Measurements from ENCODE around the gene STXBP2. TPM values are rescaled to one million over a fixed set of nuclear protein-coding genes. Genes with fewer than 3 reads are reported as not detected.

Gene STXBP2
- polyA plus RNA-seq, 4 donors = 95.2 to 271 (median 181) TPM

GRCh38 chr19:7676376-7676775, 39.5 kb downstream of the STXBP2 start:
- H3K9me3 ChIP-seq (ENCODE audit: control insufficient read depth in 2 of 2, insufficient read depth in 1 of 2, low read depth in 1 of 2, low read length in 1 of 2) = peaks cover 0 to 7% of the 10 kb centered on the region in 2 donors
- no peak overlapping the region for H3K4me3 ChIP-seq (ENCODE audit: low read depth in 1 of 3, low read length in 3 of 3)
- FAIRE-seq = no peak
- peaks cover 0 to 4% (median 0%) of the 10 kb centered on the region in 3 donors for H3K4me1 ChIP-seq (ENCODE audit: control insufficient read depth in 3 of 3, insufficient read depth in 2 of 3, low read depth in 1 of 3, low read length in 2 of 3)
- H3K27me3 ChIP-seq (ENCODE audit: control insufficient read depth in 3 of 3, insufficient read depth in 3 of 3, low read length in 3 of 3) = peaks cover 3 to 26% (median 6%) of the 10 kb centered on the region in 3 donors
- WGBS, 3 donors = 27 to 40% (median 28%) methylated on average over 7 of the region's 7 CpGs
- no peak for DNase-seq
- no peaks in the 10 kb centered on the region for H3K36me3 ChIP-seq (ENCODE audit: control insufficient read depth in 3 of 3, insufficient read depth in 2 of 3, low read depth in 1 of 3, low read length in 3 of 3)
- H3K27ac ChIP-seq (ENCODE audit: low read depth in 1 of 3, low read length in 2 of 3) = no peak overlapping the region

GRCh38 chr19:7676854-7677253, 39.9 kb downstream of the STXBP2 start, which contains the start of gene MCEMP1:
MCEMP1 (plus strand) TSS chr19:7677090; CDS start chr19:7677121, 31 bp downstream.
- 35 to 59% (median 43%) methylated on average over 10 of the region's 10 CpGs for WGBS, 3 donors
- H3K9me3 ChIP-seq (ENCODE audit: control insufficient read depth in 2 of 2, insufficient read depth in 1 of 2, low read depth in 1 of 2, low read length in 1 of 2) = peaks cover 0 to 7% of the 10 kb centered on the region in 2 donors
- FAIRE-seq (no peak), DNase-seq (no peak)
- H3K4me3 ChIP-seq (ENCODE audit: low read depth in 1 of 3, low read length in 3 of 3) = no peak within 1 kb of the TSS
- peaks cover 2 to 25% (median 4%) of the 10 kb centered on the region in 3 donors for H3K27me3 ChIP-seq (ENCODE audit: control insufficient read depth in 3 of 3, insufficient read depth in 3 of 3, low read length in 3 of 3)
- H3K4me1 ChIP-seq (ENCODE audit: control insufficient read depth in 3 of 3, insufficient read depth in 2 of 3, low read depth in 1 of 3, low read length in 2 of 3) = peaks cover 0 to 4% (median 0%) of the 10 kb centered on the region in 3 donors
- no peak within 1 kb of the TSS for H3K27ac ChIP-seq (ENCODE audit: low read depth in 1 of 3, low read length in 2 of 3)
- no peaks in the 10 kb centered on the region for H3K36me3 ChIP-seq (ENCODE audit: control insufficient read depth in 3 of 3, insufficient read depth in 2 of 3, low read depth in 1 of 3, low read length in 3 of 3)

- DNase-seq (no peak), FAIRE-seq (no peak)
- Histone ChIP-seq H3K27ac (ENCODE audit: low read depth in 1 of 3, low read length in 2 of 3) (no peak overlapping the region), H3K4me1 (ENCODE audit: control insufficient read depth in 3 of 3, insufficient read depth in 2 of 3, low read depth in 1 of 3, low read length in 2 of 3) (peaks cover 0 to 4% (median 0%) of the 10 kb centered on the region in 3 donors), H3K27me3 (ENCODE audit: control insufficient read depth in 3 of 3, insufficient read depth in 3 of 3, low read length in 3 of 3) (peaks cover 0 to 20% (median 2%) of the 10 kb centered on the region in 3 donors), H3K9me3 (ENCODE audit: control insufficient read depth in 2 of 2, insufficient read depth in 1 of 2, low read depth in 1 of 2, low read length in 1 of 2) (peaks cover 0 to 7% of the 10 kb centered on the region in 2 donors), H3K36me3 (ENCODE audit: control insufficient read depth in 3 of 3, insufficient read depth in 2 of 3, low read depth in 1 of 3, low read length in 3 of 3) (peaks cover 0 to 6% (median 3%) of the 10 kb centered on the region in 3 donors), H3K4me3 (ENCODE audit: low read depth in 1 of 3, low read length in 3 of 3) (no peak overlapping the region)
- 47 to 49% (median 48%) methylated on average over 12 of the region's 12 CpGs for WGBS, 3 donors
Measured at GRCh38 chr19:7677669-7678311, 40.9 kb downstream of the STXBP2 start.

DNA sequence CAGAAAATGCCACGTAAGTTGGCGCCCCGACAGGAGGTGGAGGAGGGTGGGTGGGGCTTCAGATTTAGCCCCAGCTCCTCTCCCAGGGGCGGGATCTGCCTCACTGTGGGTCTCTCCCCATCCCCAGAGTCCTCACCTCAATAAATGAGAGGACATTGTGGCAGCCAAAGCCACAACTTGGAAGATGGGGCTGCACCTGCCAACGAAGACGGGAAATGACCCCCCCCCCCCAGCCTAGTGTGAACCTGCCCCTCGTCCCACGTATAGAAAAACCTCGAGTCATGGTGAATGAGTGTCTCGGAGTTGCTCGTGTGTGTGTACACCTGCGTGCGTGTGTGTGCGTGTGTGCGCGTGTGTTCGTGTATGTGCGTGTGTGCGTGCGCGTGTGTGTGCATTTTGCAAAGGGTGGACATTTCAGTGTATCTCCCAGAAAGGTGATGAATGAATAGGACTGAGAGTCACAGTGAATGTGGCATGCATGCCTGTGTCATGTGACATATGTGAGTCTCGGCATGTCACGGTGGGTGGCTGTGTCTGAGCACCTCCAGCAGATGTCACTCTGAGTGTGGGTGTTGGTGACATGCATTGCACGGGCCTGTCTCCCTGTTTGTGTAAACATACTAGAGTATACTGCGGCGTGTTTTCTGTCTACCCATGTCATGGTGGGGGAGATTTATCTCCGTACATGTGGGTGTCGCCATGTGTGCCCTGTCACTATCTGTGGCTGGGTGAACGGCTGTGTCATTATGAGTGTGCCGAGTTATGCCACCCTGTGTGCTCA, 42.3 kb downstream of the STXBP2 start:
- no peak for FAIRE-seq
- Histone ChIP-seq H3K27ac (ENCODE audit: low read depth in 1 of 3, low read length in 2 of 3) (no peak overlapping the region), H3K36me3 (ENCODE audit: control insufficient read depth in 3 of 3, insufficient read depth in 2 of 3, low read depth in 1 of 3, low read length in 3 of 3) (peaks cover 0 to 18% (median 3%) of the 10 kb centered on the region in 3 donors), H3K27me3 (ENCODE audit: control insufficient read depth in 3 of 3, insufficient read depth in 3 of 3, low read length in 3 of 3) (peaks cover 0 to 15% (median 0%) of the 10 kb centered on the region in 3 donors), H3K9me3 (ENCODE audit: control insufficient read depth in 2 of 2, insufficient read depth in 1 of 2, low read depth in 1 of 2, low read length in 1 of 2) (peaks cover 0 to 2% of the 10 kb centered on the region in 2 donors), H3K4me1 (ENCODE audit: control insufficient read depth in 3 of 3, insufficient read depth in 2 of 3, low read depth in 1 of 3, low read length in 2 of 3) (peaks cover 0 to 4% (median 0%) of the 10 kb centered on the region in 3 donors), H3K4me3 (ENCODE audit: low read depth in 1 of 3, low read length in 3 of 3) (no peak overlapping the region)
- DNase-seq = peak; percentile 27 to 36
- WGBS, 3 donors = 31 to 47% (median 31%) methylated on average over 30 of the region's 30 CpGs

DNA sequence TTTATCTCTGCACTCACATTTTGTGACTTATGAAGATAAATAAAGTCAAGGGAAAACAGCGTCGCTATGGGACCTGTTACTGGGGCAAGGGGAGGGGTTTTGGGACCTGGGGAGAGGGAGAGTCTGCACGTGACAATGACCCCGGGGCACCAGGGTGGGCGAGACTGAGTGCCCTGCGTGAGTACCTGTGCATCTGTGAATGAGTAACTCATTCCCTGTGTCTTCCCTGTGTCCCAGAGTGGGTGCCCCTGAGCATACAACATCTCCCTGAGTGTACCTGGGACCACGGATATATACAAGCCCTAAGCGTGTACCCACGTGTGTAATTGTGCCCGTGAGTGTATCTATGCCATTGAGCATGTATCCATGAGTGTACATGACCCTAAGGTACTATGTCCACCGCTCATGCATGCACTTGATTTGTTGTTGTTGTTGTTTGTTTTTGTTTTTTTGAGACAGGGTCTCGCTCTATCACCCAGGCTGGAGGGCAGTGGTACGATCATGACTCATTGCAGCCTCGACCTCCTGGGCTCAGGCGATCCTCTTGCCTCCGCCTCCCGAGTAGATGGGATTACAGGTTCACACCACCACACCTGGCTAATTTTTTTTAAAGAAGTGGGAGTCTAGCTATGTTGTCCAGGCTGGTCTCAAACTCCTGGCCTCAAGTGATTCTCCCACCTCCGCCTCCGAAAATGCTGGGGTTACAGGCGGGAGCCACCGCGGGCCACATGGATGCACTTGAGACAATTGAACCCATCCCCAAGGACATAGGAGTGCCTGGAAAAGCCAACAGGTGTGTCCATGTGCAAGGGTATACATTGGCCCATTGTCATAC, 43.1 kb downstream of the STXBP2 start:
- no peak for FAIRE-seq

DNA sequence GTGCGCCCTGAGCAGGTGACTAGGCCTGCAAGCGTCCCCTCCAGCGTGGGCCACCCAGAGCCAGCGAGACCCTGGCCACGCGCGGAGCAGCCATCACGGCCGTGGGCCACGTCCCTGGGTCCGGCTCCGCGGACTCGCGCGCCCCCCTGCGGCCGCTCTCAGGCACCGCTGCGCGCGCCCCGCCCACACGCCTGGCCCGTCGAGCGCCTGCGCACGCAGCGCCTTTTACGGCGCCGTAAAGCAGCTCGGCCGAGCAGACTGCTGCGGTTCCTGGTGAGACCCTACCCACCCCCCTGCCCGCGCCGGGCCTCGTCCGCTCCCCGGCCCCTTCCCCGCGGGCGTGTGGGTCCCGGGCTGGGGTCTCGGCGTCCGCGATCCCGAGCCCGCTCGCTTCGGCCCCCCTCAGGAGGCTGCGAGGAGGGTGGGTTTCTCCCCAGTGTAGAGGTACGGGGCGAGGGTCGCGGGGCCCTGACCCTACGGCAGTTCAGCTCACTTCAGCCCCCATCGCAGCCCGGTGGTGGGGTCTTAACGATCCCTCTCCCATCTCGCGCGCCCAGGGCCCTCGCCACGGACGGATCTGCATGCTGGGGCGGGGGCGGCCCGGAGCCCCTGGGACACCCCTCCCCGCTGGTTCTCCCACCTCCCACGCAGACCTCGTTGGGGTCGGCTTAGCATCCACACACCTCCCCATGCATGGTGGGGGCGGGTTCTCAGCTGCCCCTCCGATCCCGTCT, 43.9 kb downstream of the STXBP2 start, which contains the start of gene TRAPPC5:
TRAPPC5 (plus strand) TSS at position 228 of the 734 bp plus-strand sequence. CDS start 1,421 bp downstream, outside the sequence.
- Histone ChIP-seq H3K4me3 (ENCODE audit: low read depth in 1 of 3, low read length in 3 of 3) (peak within 1 kb of the TSS; percentile 87 to 100 (median 98)), H3K36me3 (ENCODE audit: control insufficient read depth in 3 of 3, insufficient read depth in 2 of 3, low read depth in 1 of 3, low read length in 3 of 3) (peaks cover 0 to 27% (median 3%) of the 10 kb centered on the region in 3 donors), H3K9me3 (ENCODE audit: control insufficient read depth in 2 of 2, insufficient read depth in 1 of 2, low read depth in 1 of 2, low read length in 1 of 2) (no peaks in the 10 kb centered on the region), H3K27me3 (ENCODE audit: control insufficient read depth in 3 of 3, insufficient read depth in 3 of 3, low read length in 3 of 3) (peaks cover 0 to 15% (median 0%) of the 10 kb centered on the region in 3 donors), H3K4me1 (ENCODE audit: control insufficient read depth in 3 of 3, insufficient read depth in 2 of 3, low read depth in 1 of 3, low read length in 2 of 3) (peaks cover 0 to 4% (median 0%) of the 10 kb centered on the region in 3 donors), H3K27ac (ENCODE audit: low read depth in 1 of 3, low read length in 2 of 3) (peak within 1 kb of the TSS; percentile 53 to 73 (median 69))
- DNase-seq (peak; percentile 83 to 94), FAIRE-seq (no peak)
- WGBS, 3 donors = 0 to 1% (median 0%) methylated on average over 45 to 79 of the region's 79 CpGs

More for the DNA sequence above, 43.1 kb downstream of the STXBP2 start:
- H3K27ac ChIP-seq (ENCODE audit: low read depth in 1 of 3, low read length in 2 of 3) = no peak overlapping the region
- H3K4me3 ChIP-seq (ENCODE audit: low read depth in 1 of 3, low read length in 3 of 3) = peak overlapping the region in 2 of 3 donors; percentile 2 to 98
- peaks cover 0 to 22% (median 3%) of the 10 kb centered on the region in 3 donors for H3K36me3 ChIP-seq (ENCODE audit: control insufficient read depth in 3 of 3, insufficient read depth in 2 of 3, low read depth in 1 of 3, low read length in 3 of 3)
- no peak for DNase-seq
- H3K4me1 ChIP-seq (ENCODE audit: control insufficient read depth in 3 of 3, insufficient read depth in 2 of 3, low read depth in 1 of 3, low read length in 2 of 3) = peaks cover 0 to 4% (median 0%) of the 10 kb centered on the region in 3 donors
- H3K27me3 ChIP-seq (ENCODE audit: control insufficient read depth in 3 of 3, insufficient read depth in 3 of 3, low read length in 3 of 3) = peaks cover 0 to 15% (median 0%) of the 10 kb centered on the region in 3 donors
- no peaks in the 10 kb centered on the region for H3K9me3 ChIP-seq (ENCODE audit: control insufficient read depth in 2 of 2, insufficient read depth in 1 of 2, low read depth in 1 of 2, low read length in 1 of 2)
- WGBS, 3 donors = 34 to 48% (median 35%) methylated on average over 22 of the region's 22 CpGs

DNA sequence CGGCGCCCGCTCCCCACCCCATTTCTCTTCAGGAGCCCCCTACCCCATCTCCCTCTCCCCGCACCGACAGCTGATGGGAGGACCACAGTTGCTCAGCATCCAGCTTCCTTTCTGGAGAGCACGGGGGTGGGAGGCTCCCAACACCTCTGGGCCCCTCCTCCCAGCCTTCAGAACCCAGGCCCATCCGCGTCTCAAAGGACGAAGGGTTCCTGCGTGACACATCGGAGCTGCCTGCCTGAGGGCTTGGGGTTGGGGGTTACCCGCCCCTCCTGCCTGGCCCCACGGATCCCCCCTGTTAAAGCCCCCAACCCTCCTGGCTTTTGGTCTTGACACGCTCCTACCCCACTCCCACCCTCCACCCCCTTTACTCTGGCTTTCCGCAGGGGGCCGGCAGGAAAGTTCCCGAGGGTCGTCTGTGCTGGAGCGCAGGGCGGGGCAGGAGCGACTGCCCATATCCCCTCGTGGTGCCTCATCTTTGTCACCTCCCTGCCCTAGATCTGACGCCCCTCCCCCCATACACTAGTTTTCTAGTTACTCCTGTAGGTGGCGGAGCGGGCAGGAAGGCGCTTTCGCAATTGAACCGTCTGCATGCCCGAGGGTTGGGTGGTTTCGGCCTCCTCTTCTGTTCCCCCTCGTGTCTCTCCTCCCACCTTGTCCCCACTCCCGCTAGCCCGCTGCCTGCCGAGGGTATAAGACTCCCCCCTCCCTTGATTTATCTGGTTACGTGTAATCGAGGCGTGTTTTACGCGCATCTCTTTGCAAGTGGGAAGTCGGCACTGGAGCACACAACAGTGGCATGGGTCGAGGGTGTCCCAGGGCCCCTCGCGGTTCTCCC, 44.6 kb downstream of the STXBP2 start:
- H3K4me1 ChIP-seq (ENCODE audit: control insufficient read depth in 3 of 3, insufficient read depth in 2 of 3, low read depth in 1 of 3, low read length in 2 of 3) = peaks cover 0 to 4% (median 0%) of the 10 kb centered on the region in 3 donors
- WGBS, 3 donors = 5 to 13% (median 13%) methylated on average over 39 to 43 of the region's 43 CpGs
- H3K36me3 ChIP-seq (ENCODE audit: control insufficient read depth in 3 of 3, insufficient read depth in 2 of 3, low read depth in 1 of 3, low read length in 3 of 3) = peaks cover 0 to 27% (median 3%) of the 10 kb centered on the region in 3 donors
- no peaks in the 10 kb centered on the region for H3K9me3 ChIP-seq (ENCODE audit: control insufficient read depth in 2 of 2, insufficient read depth in 1 of 2, low read depth in 1 of 2, low read length in 1 of 2)
- H3K27ac ChIP-seq (ENCODE audit: low read depth in 1 of 3, low read length in 2 of 3) = peak overlapping the region in 2 of 3 donors; percentile 53 to 73
- H3K27me3 ChIP-seq (ENCODE audit: control insufficient read depth in 3 of 3, insufficient read depth in 3 of 3, low read length in 3 of 3) = peaks cover 0 to 12% (median 0%) of the 10 kb centered on the region in 3 donors
- DNase-seq (peak; percentile 75 to 88), FAIRE-seq (no peak)
- H3K4me3 ChIP-seq (ENCODE audit: low read depth in 1 of 3, low read length in 3 of 3) = peak overlapping the region; percentile 87 to 100 (median 98)
